Common myeloid progenitor, CD34-positive (primary cell): ENCODE results near the gene CHURC1.

Source experiments
- CTCF ChIA-PET: fragments of 350-600 bp; sonication (Branson Sonifier 250); formaldehyde crosslinking; loops from one replicate; lab custom pipeline; 2021; ENCODE audit warnings: antibody characterized with exemption; lab: Charles Lee
- POLR2A ChIA-PET: fragments of 350-600 bp; sonication (Branson Sonifier 250); formaldehyde crosslinking; loops from one replicate; lab custom pipeline; 2021; ENCODE audit warnings: antibody characterized with exemption; lab: Charles Lee
- DNase-seq, 3 donors: peaks; one replicate each; pipeline versions ENCODE4 v3.0.0 to v3.0.0-alpha.2; 2013
- H3K27ac ChIP-seq, 2 experiments: 1 replicate in 1 of 2; 2 replicates in 1 of 2; pipeline ENCODE4 v1.7.0; 2013; ENCODE audit warnings: inconsistent platforms in 2 of 2, low read length in 2 of 2, mild to moderate bottlenecking in 2 of 2, low read depth in 1 of 2, moderate library complexity in 1 of 2; ENCODE audit not compliant: severe bottlenecking in 2 of 2, insufficient read depth in 1 of 2, poor library complexity in 1 of 2
- H3K27me3 ChIP-seq, 5 experiments: replicated peaks in 2 of 5; 1 replicate in 3 of 5; 2 replicates in 2 of 5; pipeline versions ENCODE4 v1.6.1 to v1.7.0; 2013; ENCODE audit warnings: low read length in 4 of 5, mild to moderate bottlenecking in 2 of 5, moderate library complexity in 2 of 5, inconsistent platforms in 1 of 5; ENCODE audit not compliant: insufficient read depth in 5 of 5, control insufficient read depth in 4 of 5
- H3K36me3 ChIP-seq, 4 experiments: 1 replicate in 2 of 4; 2 replicates in 2 of 4; pipeline versions ENCODE4 v1.6.1 to v1.7.0; 2013; ENCODE audit warnings: low read length in 3 of 4, control low read depth in 1 of 4, mild to moderate bottlenecking in 1 of 4; ENCODE audit not compliant: control insufficient read depth in 4 of 4, insufficient read depth in 4 of 4
- H3K4me1 ChIP-seq, 4 experiments: 1 replicate in 3 of 4; 2 replicates in 1 of 4; pipeline versions ENCODE4 v1.6.1 to v1.7.1; 2013; ENCODE audit warnings: low read length in 3 of 4, mild to moderate bottlenecking in 3 of 4, control low read depth in 1 of 4, inconsistent platforms in 1 of 4, moderate library complexity in 1 of 4; ENCODE audit not compliant: control insufficient read depth in 4 of 4, insufficient read depth in 4 of 4; ENCODE audit errors: control extremely low read depth in 1 of 4
- H3K4me3 ChIP-seq, 7 experiments: 1 replicate in 4 of 7; 2 replicates in 3 of 7; pipeline versions ENCODE4 v1.5.1 to v1.7.0; 2013; ENCODE audit warnings: mild to moderate bottlenecking in 7 of 7, low read length in 6 of 7, moderate library complexity in 6 of 7, inconsistent platforms in 2 of 7, low read depth in 2 of 7, control low read depth in 1 of 7; ENCODE audit not compliant: insufficient read depth in 4 of 7, control insufficient read depth in 1 of 7; ENCODE audit errors: extremely low read depth in 1 of 7
- H3K9me3 ChIP-seq, 5 experiments: 1 replicate in 4 of 5; 2 replicates in 1 of 5; pipeline versions ENCODE4 v1.6.1 to v1.7.1; 2013; ENCODE audit warnings: low read length in 4 of 5, mild to moderate bottlenecking in 2 of 5, inconsistent platforms in 1 of 5, low read depth in 1 of 5, moderate library complexity in 1 of 5; ENCODE audit not compliant: control insufficient read depth in 4 of 5, insufficient read depth in 2 of 5; ENCODE audit errors: control extremely low read depth in 1 of 5
- WGBS: methylation state at CpG from one replicate; pipeline ENCODE4 v1.1.5; 2013; ENCODE audit not compliant: insufficient coverage; 5-methylcytosine and 5-hydroxymethylcytosine counted together

The CHURC1 gene

DNA sequence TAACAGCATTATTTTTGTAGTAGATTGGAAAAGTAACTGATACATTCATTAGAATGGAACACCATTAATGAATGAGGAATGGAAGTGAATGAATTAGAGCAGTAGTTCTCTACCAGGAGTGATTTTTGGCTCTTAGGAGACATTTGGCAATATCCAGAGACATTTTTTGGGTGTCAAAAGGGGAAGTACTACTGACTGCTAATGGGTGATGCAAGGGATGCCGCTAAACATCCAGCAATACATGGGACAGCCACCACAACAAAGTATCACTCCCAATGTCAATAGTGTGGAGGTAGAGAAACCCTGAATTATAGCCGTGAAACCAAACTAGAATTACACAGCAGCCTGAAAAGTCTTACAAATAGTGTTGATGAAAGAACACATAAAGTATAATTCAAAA is 1.5 kb downstream of the CHURC1 start:
- Histone ChIP-seq H3K9me3 (no peaks in the 10 kb centered on the region), H3K27ac (no peak overlapping the region), H3K4me3 (peak overlapping the region in 1 of 7 experiments; percentile 92), H3K4me1 (peaks cover 8 to 21% (median 17%) of the 10 kb centered on the region in 4 experiments), H3K36me3 (peaks cover 0 to 3% (median 2%) of the 10 kb centered on the region in 4 experiments), H3K27me3 (no peaks in the 10 kb centered on the region)
- WGBS: no CpG with 5 or more reads among the region's 2 CpGs
- ChIA-PET CTCF (interaction anchor here (1.1 to 1.2 kb wide), 2 partner anchors 92 to 116 kb away, joined by 3 to 5 read pairs; no protein-coding TSS in a partner anchor), POLR2A (no interaction called here)
- peak in 2 of 3 donors; percentile 50 to 58 for DNase-seq

DNA sequence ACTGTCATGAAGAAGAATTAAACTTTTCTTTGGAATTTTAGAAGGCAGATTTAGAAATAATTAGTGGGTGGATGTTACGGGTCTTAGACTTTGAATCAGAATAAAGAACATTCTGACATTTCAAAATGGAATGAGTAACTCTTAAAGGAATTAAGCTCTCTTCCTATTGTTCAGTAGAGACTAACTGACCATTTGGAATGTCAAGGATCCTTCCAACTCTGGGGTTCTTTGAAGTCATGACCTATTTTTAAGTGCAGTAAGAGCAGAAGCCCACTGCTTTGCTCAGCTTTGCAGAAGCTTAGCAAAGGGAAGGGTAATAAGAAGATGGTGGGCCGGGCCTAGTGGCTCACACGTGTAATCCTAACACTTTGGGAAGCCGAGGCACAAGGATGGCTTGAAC is 4.0 kb downstream of the CHURC1 start:
- no peaks in the 10 kb centered on the region for H3K9me3 ChIP-seq
- WGBS: 100% methylated on average over 1 of the region's 4 CpGs
- no peak for DNase-seq
- H3K36me3 ChIP-seq: peaks cover 0 to 6% (median 3%) of the 10 kb centered on the region in 4 experiments
- POLR2A ChIA-PET: no interaction called here
- no peak overlapping the region for H3K27ac ChIP-seq
- CTCF ChIA-PET: interaction anchor here (0.6 to 1.6 kb wide), 4 partner anchors 9 to 441 kb away, joined by 3 to 4 read pairs (median 4); no protein-coding TSS in a partner anchor
- peaks cover 8 to 16% (median 15%) of the 10 kb centered on the region in 4 experiments for H3K4me1 ChIP-seq
- no peaks in the 10 kb centered on the region for H3K27me3 ChIP-seq
- no peak overlapping the region for H3K4me3 ChIP-seq

DNA sequence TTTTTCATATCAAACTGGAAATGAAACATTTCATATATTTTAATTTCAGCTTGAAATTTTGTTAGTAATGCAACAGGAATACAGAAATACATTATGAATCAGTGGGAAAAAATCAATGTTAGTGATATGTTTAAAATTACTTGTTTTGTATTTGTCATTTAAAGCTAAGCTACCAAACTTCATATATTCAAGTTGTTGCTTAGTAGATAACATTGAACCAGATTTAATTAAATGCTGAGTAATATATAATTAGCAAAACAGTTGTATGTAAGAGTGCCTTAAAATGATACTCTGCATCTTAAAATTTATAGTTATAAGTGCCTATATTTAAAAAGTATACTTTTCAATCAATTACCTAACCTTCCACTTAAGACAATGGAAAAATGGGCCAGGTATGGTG is 5.0 kb downstream of the CHURC1 start:
- DNase-seq: no peak
- ChIA-PET POLR2A (no interaction called here), CTCF (interaction anchor here (1.2 kb wide), 1 partner anchor 27 kb away, joined by 4 read pairs; no protein-coding TSS in a partner anchor)
- no peak overlapping the region for H3K27ac ChIP-seq
- H3K27me3 ChIP-seq: no peaks in the 10 kb centered on the region
- H3K36me3 ChIP-seq: peaks cover 0 to 8% (median 6%) of the 10 kb centered on the region in 4 experiments
- H3K4me1 ChIP-seq: peaks cover 8 to 11% (median 10%) of the 10 kb centered on the region in 4 experiments
- no peaks in the 10 kb centered on the region for H3K9me3 ChIP-seq
- no peak overlapping the region for H3K4me3 ChIP-seq

DNA sequence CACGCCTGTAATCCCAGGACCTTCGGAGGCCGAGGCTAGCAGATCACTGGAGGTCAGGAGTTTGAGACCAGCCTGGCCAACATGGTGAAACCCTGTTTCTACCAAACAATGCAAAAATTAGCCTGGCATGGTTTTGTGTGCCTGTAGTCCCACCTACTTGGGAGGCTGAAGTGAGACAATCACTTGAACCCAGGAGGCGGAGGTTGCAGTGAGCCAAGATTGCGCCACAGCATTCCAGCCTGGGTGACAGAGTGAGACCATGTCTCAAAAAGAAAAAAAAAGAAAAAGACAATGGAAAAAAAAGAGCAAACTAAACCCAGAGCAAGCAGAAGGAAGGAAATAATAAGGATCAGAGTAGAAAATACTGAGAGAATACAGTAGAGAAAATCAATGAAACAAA is 5.4 kb downstream of the CHURC1 start:
- peaks cover 0 to 10% (median 7%) of the 10 kb centered on the region in 4 experiments for H3K36me3 ChIP-seq
- no peaks in the 10 kb centered on the region for H3K27me3 ChIP-seq
- no peaks in the 10 kb centered on the region for H3K9me3 ChIP-seq
- no peak overlapping the region for H3K27ac ChIP-seq
- H3K4me3 ChIP-seq: no peak overlapping the region
- 100% methylated on average over 2 of the region's 5 CpGs for whole genome bisulfite sequencing
- no peak for DNase-seq
- H3K4me1 ChIP-seq: peaks cover 8 to 11% (median 10%) of the 10 kb centered on the region in 4 experiments
- CTCF ChIA-PET: interaction anchor here (0.6 kb wide), 1 partner anchor 9 kb away, joined by 4 read pairs; no protein-coding TSS in a partner anchor
- POLR2A ChIA-PET: no interaction called here

DNA sequence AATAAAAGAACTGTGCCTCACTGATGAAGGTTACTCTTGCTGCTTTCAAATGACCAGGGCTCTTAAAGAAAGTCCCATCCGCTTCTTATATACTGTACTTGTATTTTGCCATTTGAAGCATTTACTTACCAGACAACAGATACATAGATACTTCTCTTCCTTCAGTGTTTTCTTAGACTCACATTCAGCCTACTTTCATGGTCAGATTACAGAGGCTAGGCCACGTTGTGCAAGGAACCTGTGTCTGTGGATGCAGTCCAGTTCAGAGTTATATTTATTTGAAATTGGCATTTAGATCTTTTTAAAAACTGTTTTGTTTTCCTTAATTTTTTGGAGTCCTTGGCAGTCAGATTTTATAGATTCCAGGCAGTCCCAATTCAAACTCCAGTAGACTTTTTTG is 6.2 kb downstream of the CHURC1 start:
- H3K4me1 ChIP-seq: peaks cover under 1 to 4% (median 2%) of the 10 kb centered on the region in 4 experiments
- H3K27ac ChIP-seq: no peak overlapping the region
- H3K36me3 ChIP-seq: peaks cover 0 to 19% (median 11%) of the 10 kb centered on the region in 4 experiments
- H3K4me3 ChIP-seq: no peak overlapping the region
- ChIA-PET POLR2A (no interaction called here), CTCF (interaction anchor here (0.8 kb wide), 2 partner anchors 15 to 114 kb away, joined by 3 read pairs; no protein-coding TSS in a partner anchor)
- no peaks in the 10 kb centered on the region for H3K27me3 ChIP-seq
- H3K9me3 ChIP-seq: no peaks in the 10 kb centered on the region
- no peak for DNase-seq
- WGBS: 100% methylated on average over 2 of the region's 2 CpGs

DNA sequence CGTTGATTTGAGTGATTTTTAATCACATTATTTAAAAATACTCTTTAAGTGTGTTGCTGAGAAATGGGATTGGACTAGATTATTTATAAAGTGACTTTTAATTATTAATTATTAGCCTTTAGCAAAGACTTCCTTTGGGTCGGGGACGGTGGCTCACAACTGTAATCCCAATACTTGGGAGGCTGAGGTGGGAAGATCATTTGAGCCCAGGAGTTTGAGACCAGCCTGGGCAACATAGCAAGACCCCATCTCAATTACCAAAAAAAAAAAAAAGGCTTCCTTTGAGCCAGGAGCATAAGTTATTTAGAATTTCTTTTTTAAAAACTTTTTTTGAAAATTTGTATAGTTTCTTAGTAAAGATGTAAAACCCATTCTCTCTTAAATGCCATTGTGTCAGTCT is 8.8 kb downstream of the CHURC1 start:
- Histone ChIP-seq H3K36me3 (peaks cover 3 to 33% (median 15%) of the 10 kb centered on the region in 4 experiments), H3K27me3 (no peaks in the 10 kb centered on the region), H3K9me3 (no peaks in the 10 kb centered on the region), H3K4me3 (no peak overlapping the region), H3K27ac (no peak overlapping the region), H3K4me1 (peaks cover 0 to 20% (median 16%) of the 10 kb centered on the region in 4 experiments)
- DNase-seq: no peak
- CTCF ChIA-PET: interaction anchor here (0.6 to 2.1 kb wide), 2 partner anchors 14 to 68 kb away, joined by 4 to 8 read pairs; no protein-coding TSS in a partner anchor
- POLR2A ChIA-PET: no interaction called here
- no CpG with 5 or more reads among the region's 3 CpGs for WGBS

DNA sequence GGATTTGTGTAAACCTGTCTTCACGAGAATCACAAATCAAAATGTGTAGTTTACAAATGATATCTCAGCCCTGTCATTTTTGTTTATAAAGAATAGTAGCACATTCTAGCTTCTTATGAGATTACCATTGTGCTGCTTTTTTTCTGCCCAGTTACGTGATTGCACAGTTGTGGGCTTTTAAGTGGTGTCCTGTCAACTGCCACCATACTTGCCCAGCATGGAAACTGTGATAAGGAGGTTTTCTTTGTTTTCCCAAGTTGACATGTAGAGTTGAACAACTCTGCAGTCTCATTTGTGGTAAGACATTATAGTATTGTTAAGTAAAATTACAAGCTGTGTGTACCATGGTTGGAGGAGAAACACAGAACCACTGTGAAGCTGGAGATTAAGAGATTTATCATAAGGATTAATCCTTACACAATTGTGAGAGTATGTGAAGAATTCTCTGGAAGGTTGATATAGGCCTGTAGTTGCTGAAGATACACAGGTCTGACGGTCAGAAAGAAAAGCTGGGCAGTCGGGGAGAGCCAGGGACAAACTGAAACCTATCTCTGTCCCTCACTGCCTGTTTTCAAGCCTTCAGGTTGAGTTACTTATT is 12.2 kb downstream of the CHURC1 start:
- no CpG with 5 or more reads among the region's 4 CpGs for WGBS
- Histone ChIP-seq H3K4me3 (peak overlapping the region in 2 of 7 experiments; percentile 37 to 43), H3K9me3 (no peaks in the 10 kb centered on the region), H3K27me3 (no peaks in the 10 kb centered on the region), H3K36me3 (peaks cover 7 to 55% (median 23%) of the 10 kb centered on the region in 4 experiments), H3K4me1 (peaks cover 8 to 43% (median 29%) of the 10 kb centered on the region in 4 experiments), H3K27ac (peak overlapping the region in 1 of 2 experiments; percentile 69)
- DNase-seq: peak in 2 of 3 donors; percentile 42 to 70
- POLR2A ChIA-PET: no interaction called here
- CTCF ChIA-PET: interaction anchor here (0.8 to 2.3 kb wide), 9 partner anchors 9 to 93 kb away, joined by 3 to 12 read pairs (median 5); partner anchors contain the start of gene GPX2
